ENCODE results near the gene COQ8A. TPM values are rescaled to one million over a fixed set of nuclear protein-coding genes. Genes with fewer than 3 reads are reported as not detected.

COQ8A gene
- total RNA-seq, 1 donor from 2014 or later = 41.9 TPM

DNA sequence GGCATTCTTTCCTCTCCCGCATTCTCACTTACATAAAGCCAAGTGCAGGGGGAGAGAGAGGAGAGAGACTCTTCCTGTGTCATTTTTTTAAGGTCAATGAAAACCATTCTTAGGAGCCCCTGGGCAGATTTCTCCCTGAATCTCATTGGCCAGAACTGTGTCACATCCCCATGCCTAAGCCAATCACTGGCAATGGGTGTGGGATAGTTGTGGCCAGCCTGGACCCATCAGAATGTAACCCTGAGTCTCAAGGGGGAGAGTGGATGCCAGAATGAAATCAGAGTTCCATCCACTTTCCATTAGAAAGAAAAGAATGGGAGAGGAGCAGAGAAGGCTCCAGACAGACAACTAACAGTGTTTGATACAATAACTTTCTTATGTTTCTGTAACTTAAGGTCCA, 31.2 kb upstream of the COQ8A start:
- Mint-ChIP-seq H3K9me3 (ENCODE audit: unreplicated experiment) (no peaks in the 10 kb centered on the region), H3K4me1 (ENCODE audit: low read depth, unreplicated experiment) (no peaks in the 10 kb centered on the region), H3K36me3 (ENCODE audit: unreplicated experiment) (peaks cover 8% of the 10 kb centered on the region), H3K27ac (ENCODE audit: unreplicated experiment) (no peak overlapping the region), H3K4me3 (ENCODE audit: unreplicated experiment) (no peak overlapping the region), H3K27me3 (ENCODE audit: unreplicated experiment) (no peaks in the 10 kb centered on the region)
- TF ChIP-seq, protein P1, sequence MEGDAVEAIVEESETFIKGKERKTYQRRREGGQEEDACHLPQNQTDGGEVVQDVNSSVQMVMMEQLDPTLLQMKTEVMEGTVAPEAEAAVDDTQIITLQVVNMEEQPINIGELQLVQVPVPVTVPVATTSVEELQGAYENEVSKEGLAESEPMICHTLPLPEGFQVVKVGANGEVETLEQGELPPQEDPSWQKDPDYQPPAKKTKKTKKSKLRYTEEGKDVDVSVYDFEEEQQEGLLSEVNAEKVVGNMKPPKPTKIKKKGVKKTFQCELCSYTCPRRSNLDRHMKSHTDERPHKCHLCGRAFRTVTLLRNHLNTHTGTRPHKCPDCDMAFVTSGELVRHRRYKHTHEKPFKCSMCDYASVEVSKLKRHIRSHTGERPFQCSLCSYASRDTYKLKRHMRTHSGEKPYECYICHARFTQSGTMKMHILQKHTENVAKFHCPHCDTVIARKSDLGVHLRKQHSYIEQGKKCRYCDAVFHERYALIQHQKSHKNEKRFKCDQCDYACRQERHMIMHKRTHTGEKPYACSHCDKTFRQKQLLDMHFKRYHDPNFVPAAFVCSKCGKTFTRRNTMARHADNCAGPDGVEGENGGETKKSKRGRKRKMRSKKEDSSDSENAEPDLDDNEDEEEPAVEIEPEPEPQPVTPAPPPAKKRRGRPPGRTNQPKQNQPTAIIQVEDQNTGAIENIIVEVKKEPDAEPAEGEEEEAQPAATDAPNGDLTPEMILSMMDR (IDR thresholded peaks at IDR 0.05; ENCODE audit: partially characterized antibody, unreplicated experiment) = no peak
- DNase-seq = no peak

DNA sequence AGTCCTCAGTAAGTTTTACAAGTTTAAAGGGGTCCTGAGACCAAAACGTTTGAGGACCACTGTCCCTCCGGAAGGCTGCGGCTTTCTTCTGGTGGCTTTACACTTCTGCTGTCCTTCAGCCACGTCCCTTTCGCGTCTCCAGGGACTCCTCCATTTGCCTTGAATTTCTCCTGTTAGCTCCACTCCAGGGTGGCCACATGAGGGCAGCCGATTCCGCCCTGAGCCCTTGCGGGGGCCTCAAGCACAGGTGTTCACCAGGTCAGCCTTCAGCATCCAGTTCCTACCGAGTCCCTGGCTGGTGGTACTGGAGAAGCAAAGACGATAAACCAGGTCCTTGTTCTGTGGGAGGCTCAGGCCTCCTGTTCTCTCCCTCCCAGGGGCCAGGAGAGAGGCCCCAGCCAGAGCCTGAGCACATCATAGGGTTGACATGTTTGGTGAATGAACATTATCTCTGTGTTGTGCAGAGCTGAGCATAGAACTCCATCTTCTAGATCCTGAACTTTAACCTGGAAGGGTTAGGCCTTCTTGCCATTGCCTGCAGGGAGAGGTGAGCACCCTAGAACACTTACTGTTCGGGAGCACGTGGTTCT, 27.4 kb upstream of the COQ8A start:
- TF ChIP-seq, protein P1 (IDR thresholded peaks at IDR 0.05; ENCODE audit: partially characterized antibody, unreplicated experiment) = no peak
- peaks cover 5% of the 10 kb centered on the region for H3K36me3 Mint-ChIP-seq (ENCODE audit: unreplicated experiment)
- peak; percentile 69 for DNase-seq
- H3K4me3 Mint-ChIP-seq (ENCODE audit: unreplicated experiment) = no peak overlapping the region
- H3K27ac Mint-ChIP-seq (ENCODE audit: unreplicated experiment) = no peak overlapping the region
- peaks cover 3% of the 10 kb centered on the region for H3K4me1 Mint-ChIP-seq (ENCODE audit: low read depth, unreplicated experiment)
- H3K27me3 Mint-ChIP-seq (ENCODE audit: unreplicated experiment) = no peaks in the 10 kb centered on the region
- H3K9me3 Mint-ChIP-seq (ENCODE audit: unreplicated experiment) = no peaks in the 10 kb centered on the region

GRCh38 chr1:226915672-226915995, 24.5 kb upstream of the COQ8A start:
- no peak for DNase-seq
- TF ChIP-seq, protein P1 (IDR thresholded peaks at IDR 0.05; ENCODE audit: partially characterized antibody, unreplicated experiment) = no peak
- no peaks in the 10 kb centered on the region for H3K27me3 Mint-ChIP-seq (ENCODE audit: unreplicated experiment)
- peaks cover 10% of the 10 kb centered on the region for H3K36me3 Mint-ChIP-seq (ENCODE audit: unreplicated experiment)
- H3K27ac Mint-ChIP-seq (ENCODE audit: unreplicated experiment) = no peak overlapping the region
- H3K4me3 Mint-ChIP-seq (ENCODE audit: unreplicated experiment) = no peak overlapping the region
- H3K9me3 Mint-ChIP-seq (ENCODE audit: unreplicated experiment) = no peaks in the 10 kb centered on the region
- H3K4me1 Mint-ChIP-seq (ENCODE audit: low read depth, unreplicated experiment) = peaks cover 3% of the 10 kb centered on the region

- H3K4me1 Mint-ChIP-seq (ENCODE audit: low read depth, unreplicated experiment) = peaks cover 3% of the 10 kb centered on the region
- TF ChIP-seq, protein P1 (IDR thresholded peaks at IDR 0.05; ENCODE audit: partially characterized antibody, unreplicated experiment) = no peak
- no peak overlapping the region for H3K27ac Mint-ChIP-seq (ENCODE audit: unreplicated experiment)
- H3K27me3 Mint-ChIP-seq (ENCODE audit: unreplicated experiment) = no peaks in the 10 kb centered on the region
- DNase-seq = no peak
- H3K36me3 Mint-ChIP-seq (ENCODE audit: unreplicated experiment) = peaks cover 11% of the 10 kb centered on the region
- no peaks in the 10 kb centered on the region for H3K9me3 Mint-ChIP-seq (ENCODE audit: unreplicated experiment)
- no peak overlapping the region for H3K4me3 Mint-ChIP-seq (ENCODE audit: unreplicated experiment)
These were observed 23.6 kb upstream of the COQ8A start for GRCh38 chr1:226916497-226916896.

GRCh38 chr1:226919587-226919986, 20.5 kb upstream of the COQ8A start:
- TF ChIP-seq, protein P1 (IDR thresholded peaks at IDR 0.05; ENCODE audit: partially characterized antibody, unreplicated experiment) = no peak
- H3K36me3 Mint-ChIP-seq (ENCODE audit: unreplicated experiment) = peaks cover 25% of the 10 kb centered on the region
- no peaks in the 10 kb centered on the region for H3K27me3 Mint-ChIP-seq (ENCODE audit: unreplicated experiment)
- H3K4me3 Mint-ChIP-seq (ENCODE audit: unreplicated experiment) = no peak overlapping the region
- no peak overlapping the region for H3K27ac Mint-ChIP-seq (ENCODE audit: unreplicated experiment)
- H3K9me3 Mint-ChIP-seq (ENCODE audit: unreplicated experiment) = no peaks in the 10 kb centered on the region
- H3K4me1 Mint-ChIP-seq (ENCODE audit: low read depth, unreplicated experiment) = peaks cover 3% of the 10 kb centered on the region
- no peak for DNase-seq

Measured in glutamatergic neuron (in vitro differentiated cells).